ENCODE measurements around the gene ATAD5. TPM values are rescaled to one million over a fixed set of nuclear protein-coding genes. Genes with fewer than 3 reads are reported as not detected.

The ATAD5 gene
- total RNA-seq, 2 donors from 2014 or later = 3.7 to 10.1 TPM

DNA sequence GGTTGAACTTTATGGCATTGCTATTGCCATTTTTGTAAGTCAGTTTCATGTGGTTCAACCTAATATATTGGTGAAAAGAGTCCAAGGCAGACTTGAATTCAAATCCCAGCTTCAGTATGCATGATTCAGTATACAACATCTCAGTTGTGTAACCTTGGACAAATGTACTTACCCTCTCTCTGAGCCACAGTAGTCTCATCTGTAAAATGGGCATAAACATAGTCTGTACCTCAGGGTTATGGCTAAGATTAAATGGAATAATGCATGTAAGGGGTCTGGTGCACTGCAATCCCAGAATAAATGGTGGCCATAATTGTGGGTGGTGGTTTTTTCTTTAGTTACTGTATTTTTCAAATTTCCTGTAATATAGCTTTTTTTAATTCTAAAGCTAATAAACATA lies 85.3 kb downstream of the ATAD5 start:
- no peak overlapping the region for H3K4me3 ChIP-seq
- intact Hi-C loops (cut with DNase I) = no loop called here
- no peaks in the 10 kb centered on the region for H3K4me1 ChIP-seq
- H3K27ac ChIP-seq = no peak overlapping the region
- peaks cover 9% of the 10 kb centered on the region for H3K27me3 ChIP-seq
- no peak for DNase-seq
- TF ChIP-seq, protein P1, sequence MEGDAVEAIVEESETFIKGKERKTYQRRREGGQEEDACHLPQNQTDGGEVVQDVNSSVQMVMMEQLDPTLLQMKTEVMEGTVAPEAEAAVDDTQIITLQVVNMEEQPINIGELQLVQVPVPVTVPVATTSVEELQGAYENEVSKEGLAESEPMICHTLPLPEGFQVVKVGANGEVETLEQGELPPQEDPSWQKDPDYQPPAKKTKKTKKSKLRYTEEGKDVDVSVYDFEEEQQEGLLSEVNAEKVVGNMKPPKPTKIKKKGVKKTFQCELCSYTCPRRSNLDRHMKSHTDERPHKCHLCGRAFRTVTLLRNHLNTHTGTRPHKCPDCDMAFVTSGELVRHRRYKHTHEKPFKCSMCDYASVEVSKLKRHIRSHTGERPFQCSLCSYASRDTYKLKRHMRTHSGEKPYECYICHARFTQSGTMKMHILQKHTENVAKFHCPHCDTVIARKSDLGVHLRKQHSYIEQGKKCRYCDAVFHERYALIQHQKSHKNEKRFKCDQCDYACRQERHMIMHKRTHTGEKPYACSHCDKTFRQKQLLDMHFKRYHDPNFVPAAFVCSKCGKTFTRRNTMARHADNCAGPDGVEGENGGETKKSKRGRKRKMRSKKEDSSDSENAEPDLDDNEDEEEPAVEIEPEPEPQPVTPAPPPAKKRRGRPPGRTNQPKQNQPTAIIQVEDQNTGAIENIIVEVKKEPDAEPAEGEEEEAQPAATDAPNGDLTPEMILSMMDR (IDR thresholded peaks at IDR 0.05) = no peak
- no peaks in the 10 kb centered on the region for H3K36me3 ChIP-seq
- H3K9me3 ChIP-seq = no peaks in the 10 kb centered on the region
- no peak overlapping the region for H3K9ac ChIP-seq (ENCODE audit: low read depth in 2 of 2, low read length in 2 of 2)

- Histone ChIP-seq H3K27me3 (peaks cover 21% of the 10 kb centered on the region), H3K4me1 (peaks cover 7% of the 10 kb centered on the region), H3K4me3 (no peak overlapping the region), H3K9ac (ENCODE audit: low read depth in 2 of 2, low read length in 2 of 2) (no peak overlapping the region), H3K9me3 (no peaks in the 10 kb centered on the region), H3K27ac (no peak overlapping the region), H3K36me3 (no peaks in the 10 kb centered on the region)
- DNase-seq = no peak
- TF ChIP-seq, protein P1 (IDR thresholded peaks at IDR 0.05) = no peak
- intact Hi-C loops (cut with DNase I) = no loop called here
These were observed 88.5 kb downstream of the ATAD5 start for GRCh38 chr17:30920282-30920681.

GRCh38 chr17:30920683-30921543 lies 89.1 kb downstream of the ATAD5 start:
- Histone ChIP-seq H3K27ac (peak overlapping the region; percentile 9), H3K9me3 (no peaks in the 10 kb centered on the region), H3K27me3 (peaks cover 21% of the 10 kb centered on the region), H3K36me3 (no peaks in the 10 kb centered on the region), H3K9ac (ENCODE audit: low read depth in 2 of 2, low read length in 2 of 2) (no peak overlapping the region), H3K4me3 (peak overlapping the region; percentile 59), H3K4me1 (peaks cover 7% of the 10 kb centered on the region)
- TF ChIP-seq, protein P1 (IDR thresholded peaks at IDR 0.05) = no peak
- intact Hi-C loops (cut with DNase I) = no loop called here
- no peak for DNase-seq

DNA sequence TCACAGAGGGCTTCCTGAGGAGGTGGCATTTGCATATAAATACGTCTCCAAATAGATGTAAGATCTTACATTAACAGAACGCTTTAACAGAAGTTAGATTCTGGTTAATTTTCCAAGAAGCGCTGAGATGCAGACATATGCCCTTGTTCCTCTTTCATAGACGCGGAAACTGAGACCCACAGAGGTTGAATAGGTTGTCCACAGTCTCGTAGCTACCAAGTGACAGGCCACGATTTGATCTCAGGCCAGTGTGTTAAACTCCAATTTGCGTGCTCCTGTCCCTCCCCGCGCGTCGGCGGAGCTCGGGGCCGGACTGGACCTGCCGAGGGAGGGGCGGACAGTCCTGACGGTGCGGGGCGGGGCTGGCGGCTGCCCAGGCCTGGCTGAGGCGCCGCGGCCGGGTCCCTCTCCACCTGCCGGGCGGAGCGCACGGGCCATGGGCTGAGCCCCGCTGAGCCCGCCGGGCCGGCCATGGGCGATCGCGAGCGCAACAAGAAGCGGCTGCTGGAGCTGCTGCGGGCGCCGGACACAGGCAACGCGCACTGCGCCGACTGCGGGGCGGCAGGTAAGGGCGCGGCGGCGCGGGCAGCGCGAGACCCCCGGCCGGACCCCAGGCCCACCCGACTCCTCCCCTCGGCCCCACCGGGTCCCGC lies 89.9 kb downstream of the ATAD5 start, which contains the start of gene ADAP2:
Gene ADAP2 (plus strand): TSS at position 402 of the 653 bp plus-strand sequence. CDS start 70 bp downstream, at position 472.
- DNase-seq = peak; percentile 62
- Histone ChIP-seq H3K4me1 (peaks cover 7% of the 10 kb centered on the region), H3K9me3 (no peaks in the 10 kb centered on the region), H3K4me3 (peak within 1 kb of the TSS; percentile 59), H3K27ac (peak within 1 kb of the TSS; percentile 9), H3K27me3 (peaks cover 21% of the 10 kb centered on the region), H3K9ac (ENCODE audit: low read depth in 2 of 2, low read length in 2 of 2) (peak within 1 kb of the TSS; percentile 12 to 63), H3K36me3 (no peaks in the 10 kb centered on the region)
- intact Hi-C loops (cut with DNase I) = no loop called here
- TF ChIP-seq, protein P1 (IDR thresholded peaks at IDR 0.05) = no peak

DNA sequence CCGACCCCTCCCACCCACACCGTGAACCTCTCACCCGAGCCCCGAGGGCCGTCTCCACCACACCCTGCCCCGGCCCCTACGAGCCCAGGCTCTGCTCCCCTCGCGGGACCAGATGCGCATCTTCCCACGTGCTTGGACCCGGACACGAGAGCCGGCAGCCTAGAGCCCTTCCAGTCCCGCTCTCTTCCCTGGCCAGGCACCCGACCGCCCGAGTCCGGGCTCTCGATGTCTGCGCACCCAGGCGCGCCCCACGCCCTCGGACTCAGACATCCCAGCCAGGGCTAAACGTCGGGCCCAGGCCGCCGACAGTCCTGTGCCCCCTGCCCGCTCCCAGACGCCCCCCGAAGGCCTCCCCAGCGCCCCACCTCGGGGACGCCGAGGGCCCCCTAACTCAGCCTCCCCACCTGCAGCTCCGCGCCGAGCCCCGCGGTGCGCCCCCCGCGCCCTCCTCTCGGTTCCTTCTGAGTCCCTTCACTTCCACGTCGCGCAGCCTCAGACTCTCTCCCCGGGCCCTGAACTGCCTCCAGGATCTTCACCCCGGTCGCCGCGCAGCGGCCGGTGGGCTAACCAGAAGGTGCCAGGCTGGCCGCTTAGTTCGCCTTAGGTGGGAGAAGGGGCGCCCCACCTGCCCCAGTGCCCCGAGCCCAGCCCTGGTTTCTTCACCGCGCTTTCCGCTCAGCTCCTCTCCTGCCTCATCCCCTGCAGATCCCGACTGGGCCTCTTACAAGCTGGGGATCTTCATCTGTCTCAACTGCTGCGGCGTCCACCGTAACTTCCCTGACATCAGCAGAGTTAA lies 90.7 kb downstream of the ATAD5 start:
- Histone ChIP-seq H3K4me1 (peaks cover 7% of the 10 kb centered on the region), H3K27me3 (peaks cover 21% of the 10 kb centered on the region), H3K9me3 (no peaks in the 10 kb centered on the region), H3K9ac (ENCODE audit: low read depth in 2 of 2, low read length in 2 of 2) (peak overlapping the region; percentile 12 to 63), H3K4me3 (peak overlapping the region; percentile 59), H3K27ac (peak overlapping the region; percentile 9), H3K36me3 (no peaks in the 10 kb centered on the region)
- DNase-seq = no peak
- intact Hi-C loops (cut with DNase I) = no loop called here
- TF ChIP-seq, protein P1 (IDR thresholded peaks at IDR 0.05) = no peak
